Mesodermal cell (in vitro differentiated cells): ENCODE results near the gene LHX2.

ENCODE experiments used
- H3K27ac ChIP-seq: 2 replicates; pipeline ENCODE4 v1.7.0; 2013; ENCODE audit warnings: mild to moderate bottlenecking, low read depth, low read length, moderate library complexity; ENCODE audit not compliant: severe bottlenecking
- H3K36me3 ChIP-seq: 2 replicates; pipeline ENCODE4 v1.7.1; 2013; ENCODE audit warnings: mild to moderate bottlenecking, low read length, moderate library complexity; ENCODE audit not compliant: control insufficient read depth, insufficient read depth
- H3K4me1 ChIP-seq: one replicate; pipeline ENCODE4 v1.7.1; 2013; ENCODE audit warnings: mild to moderate bottlenecking, low read length; ENCODE audit not compliant: insufficient read depth, control insufficient read depth, poor library complexity, severe bottlenecking
- H3K4me3 ChIP-seq: 2 replicates; pipeline ENCODE4 v1.7.0; 2013; ENCODE audit warnings: low read length, control low read depth, mild to moderate bottlenecking; ENCODE audit not compliant: insufficient read depth, poor library complexity, severe bottlenecking; ENCODE audit errors: extremely low read depth
- H3K9me3 ChIP-seq: 2 replicates; pipeline ENCODE4 v1.7.1; 2013; ENCODE audit warnings: mild to moderate bottlenecking, low read length, moderate library complexity; ENCODE audit not compliant: control insufficient read depth
- WGBS, 2 experiments: methylation state at CpG; one replicate each; pipeline ENCODE4 v1.1.5; 2013; ENCODE audit warnings: missing lambda C conversion rate in 2 of 2; ENCODE audit not compliant: insufficient coverage in 2 of 2; 5-methylcytosine and 5-hydroxymethylcytosine counted together

Gene LHX2

DNA sequence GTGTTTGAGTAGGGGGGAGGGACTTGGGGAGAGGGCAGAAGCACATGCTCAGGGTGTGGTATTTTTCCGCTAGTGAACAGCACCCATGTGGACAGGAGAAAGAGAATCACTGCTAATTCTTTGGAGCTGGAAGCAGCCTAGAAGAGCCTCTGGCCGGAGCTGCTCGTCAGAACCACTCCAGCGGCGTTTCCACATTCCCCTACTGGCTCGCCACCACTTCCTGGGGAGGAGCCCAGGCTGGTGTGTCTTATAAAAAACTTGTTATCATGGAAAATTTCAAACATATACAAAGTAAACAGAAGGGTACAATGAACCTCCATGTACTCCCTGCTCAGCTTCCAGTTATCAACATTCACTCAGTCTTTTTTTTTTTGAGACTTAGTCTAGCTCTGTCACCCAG, 26.7 kb downstream of the LHX2 start:
- H3K4me3 ChIP-seq = no peak overlapping the region
- H3K9me3 ChIP-seq = no peaks in the 10 kb centered on the region
- WGBS, 2 experiments = 57 to 78% methylated on average over 1 to 3 of the region's 6 CpGs
- H3K36me3 ChIP-seq = no peaks in the 10 kb centered on the region
- H3K4me1 ChIP-seq = peaks cover 8% of the 10 kb centered on the region
- no peak overlapping the region for H3K27ac ChIP-seq

DNA sequence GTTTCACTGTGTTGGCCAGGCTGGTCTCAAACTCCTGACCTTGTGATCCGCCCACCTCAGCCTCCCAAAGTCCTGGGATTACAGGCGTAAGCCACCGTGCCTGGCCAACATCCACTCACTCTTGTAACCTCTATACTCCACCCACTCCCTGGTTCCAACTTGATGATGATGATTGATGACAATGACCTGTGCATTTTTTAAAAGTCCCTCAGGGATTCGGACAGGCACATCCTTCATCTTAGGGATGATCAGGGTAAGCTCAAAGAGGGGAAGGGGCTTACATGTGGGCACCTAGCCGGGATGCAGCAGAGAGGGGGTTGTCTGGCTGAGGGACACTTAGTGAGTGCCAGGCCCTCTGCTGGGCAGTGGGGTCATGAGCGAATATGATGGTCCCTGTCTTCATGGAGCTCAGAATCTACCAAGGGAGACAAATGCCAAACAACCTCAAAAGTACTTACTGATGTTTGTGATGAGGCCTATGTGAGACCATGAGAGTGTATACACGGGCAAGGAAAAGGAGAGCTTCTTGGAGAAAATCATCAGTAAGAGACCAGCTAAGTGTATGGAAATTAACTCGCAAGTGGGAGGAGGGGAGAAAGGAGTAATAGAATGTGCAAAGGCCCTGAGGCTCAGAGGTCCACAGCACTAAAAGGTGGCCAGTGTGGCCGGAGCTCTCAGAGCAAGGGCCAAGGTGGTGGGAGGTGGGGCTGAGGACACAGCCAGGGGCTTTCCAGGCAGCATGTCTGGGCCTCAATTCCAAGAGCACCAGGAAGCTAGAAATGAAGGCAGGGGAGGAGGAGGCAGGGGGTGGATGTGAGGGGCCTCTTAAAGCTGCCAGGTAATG, 27.4 kb downstream of the LHX2 start:
- Histone ChIP-seq H3K4me3 (no peak overlapping the region), H3K27ac (no peak overlapping the region), H3K4me1 (peaks cover 8% of the 10 kb centered on the region), H3K36me3 (no peaks in the 10 kb centered on the region), H3K9me3 (no peaks in the 10 kb centered on the region)
- 90 to 95% methylated on average over 7 of the region's 9 CpGs for WGBS, 2 experiments

DNA sequence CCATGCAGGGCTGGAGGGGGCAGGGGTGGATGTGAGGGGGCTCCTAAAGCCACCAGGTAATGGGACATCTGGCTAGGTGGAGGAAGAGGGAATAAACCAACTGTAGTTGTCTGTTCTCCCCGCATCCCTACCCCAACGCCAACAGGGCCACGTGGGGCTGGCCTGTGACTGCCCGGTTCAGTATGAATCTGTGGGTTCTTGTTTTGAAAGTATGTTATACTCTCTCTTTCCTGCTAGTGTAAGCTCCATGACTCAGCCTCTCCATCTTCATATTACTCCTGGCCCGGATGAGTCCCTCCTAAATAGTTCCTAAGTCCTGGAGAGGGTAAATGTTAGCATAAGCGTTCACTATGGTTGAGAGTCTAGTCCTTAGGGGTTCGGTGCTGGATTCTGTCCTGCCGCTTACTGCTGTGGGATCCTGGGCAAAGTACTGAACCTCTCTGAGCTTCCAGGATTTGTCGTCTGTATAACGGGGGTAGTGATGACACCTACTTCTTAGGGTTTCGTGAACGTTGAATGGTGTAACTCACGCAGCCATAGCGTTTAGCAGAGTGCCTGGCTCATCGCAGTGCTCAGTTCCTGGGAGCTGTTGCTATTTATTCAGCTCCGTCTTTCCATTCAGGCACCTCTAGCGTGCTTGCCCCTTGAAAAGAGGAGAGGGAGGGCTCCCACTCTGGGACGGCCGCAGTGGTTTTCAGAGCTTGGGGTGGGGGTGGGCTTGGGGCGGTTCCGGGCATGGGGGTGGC, 28.8 kb downstream of the LHX2 start:
- Histone ChIP-seq H3K27ac (no peak overlapping the region), H3K9me3 (no peaks in the 10 kb centered on the region), H3K4me1 (peaks cover 8% of the 10 kb centered on the region), H3K36me3 (no peaks in the 10 kb centered on the region), H3K4me3 (peak overlapping the region; percentile 33)
- 44 to 60% methylated on average over 10 to 15 of the region's 21 CpGs for WGBS, 2 experiments

DNA sequence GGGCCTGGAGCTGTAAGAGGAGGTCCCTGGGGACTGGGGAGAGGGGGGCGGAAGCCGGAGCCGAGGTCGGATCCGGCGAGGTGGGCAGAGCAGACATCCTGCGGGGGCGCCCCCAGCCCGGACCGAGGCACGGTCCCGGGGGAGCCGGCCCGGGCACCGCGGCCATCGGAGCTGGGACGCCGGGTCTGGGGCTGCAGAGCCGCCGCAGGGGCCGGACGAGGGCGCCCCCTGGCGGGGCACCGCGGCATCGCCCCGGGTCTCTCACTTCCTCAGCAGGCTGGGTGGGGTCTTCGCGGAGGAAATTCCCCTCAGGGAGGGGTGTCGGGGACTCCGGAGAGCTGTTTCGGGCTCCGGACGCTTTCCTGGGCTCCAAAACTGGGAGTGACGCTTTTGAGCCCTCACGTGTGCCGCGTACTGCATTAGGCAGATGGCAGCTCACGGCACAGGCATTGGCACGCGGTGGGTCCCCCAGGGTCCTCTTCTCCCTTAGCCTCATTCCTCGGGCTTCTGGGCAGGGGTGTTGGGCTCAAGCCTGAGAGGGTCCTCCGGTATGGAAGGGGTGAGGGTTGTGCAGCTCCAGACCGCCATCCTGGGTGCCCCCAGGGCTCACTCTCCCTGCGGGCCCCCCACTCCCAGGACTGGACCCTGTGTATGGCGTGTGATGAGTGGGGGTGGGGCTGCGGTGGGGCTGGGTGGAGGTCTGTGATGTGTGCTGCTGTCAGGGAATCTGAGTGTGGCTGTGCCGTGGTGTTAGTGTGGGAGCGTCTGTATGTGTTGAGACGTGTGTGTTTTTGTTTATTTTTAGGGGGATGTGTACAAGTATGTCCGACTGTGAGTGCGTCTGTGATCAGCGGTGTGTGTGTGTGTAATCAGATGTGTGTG, 29.6 kb downstream of the LHX2 start:
- no peak overlapping the region for H3K27ac ChIP-seq
- H3K36me3 ChIP-seq = no peaks in the 10 kb centered on the region
- WGBS, 2 experiments = 15 to 19% methylated on average over 42 to 49 of the region's 55 CpGs
- peaks cover 8% of the 10 kb centered on the region for H3K4me1 ChIP-seq
- H3K9me3 ChIP-seq = no peaks in the 10 kb centered on the region
- peak overlapping the region; percentile 33 for H3K4me3 ChIP-seq

DNA sequence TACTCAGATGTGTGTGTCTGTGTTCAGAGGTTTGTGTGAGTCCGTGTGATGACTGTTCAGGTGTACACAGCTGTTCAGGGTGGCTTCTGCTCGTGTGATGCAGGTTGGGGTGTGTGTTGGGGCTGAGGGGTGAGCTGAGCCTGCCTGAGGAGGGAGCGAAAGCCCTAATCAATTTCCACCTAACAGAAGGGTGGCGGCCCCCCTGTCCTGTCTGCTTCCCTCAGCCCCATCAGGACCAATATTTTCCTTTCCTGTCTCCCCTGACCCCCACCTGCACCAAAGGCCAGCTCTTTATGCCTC, 30.2 kb downstream of the LHX2 start:
- Histone ChIP-seq H3K9me3 (no peaks in the 10 kb centered on the region), H3K36me3 (no peaks in the 10 kb centered on the region), H3K4me3 (no peak overlapping the region), H3K27ac (no peak overlapping the region), H3K4me1 (peaks cover 8% of the 10 kb centered on the region)
- 90 to 100% methylated on average over 1 to 2 of the region's 4 CpGs for WGBS, 2 experiments

DNA sequence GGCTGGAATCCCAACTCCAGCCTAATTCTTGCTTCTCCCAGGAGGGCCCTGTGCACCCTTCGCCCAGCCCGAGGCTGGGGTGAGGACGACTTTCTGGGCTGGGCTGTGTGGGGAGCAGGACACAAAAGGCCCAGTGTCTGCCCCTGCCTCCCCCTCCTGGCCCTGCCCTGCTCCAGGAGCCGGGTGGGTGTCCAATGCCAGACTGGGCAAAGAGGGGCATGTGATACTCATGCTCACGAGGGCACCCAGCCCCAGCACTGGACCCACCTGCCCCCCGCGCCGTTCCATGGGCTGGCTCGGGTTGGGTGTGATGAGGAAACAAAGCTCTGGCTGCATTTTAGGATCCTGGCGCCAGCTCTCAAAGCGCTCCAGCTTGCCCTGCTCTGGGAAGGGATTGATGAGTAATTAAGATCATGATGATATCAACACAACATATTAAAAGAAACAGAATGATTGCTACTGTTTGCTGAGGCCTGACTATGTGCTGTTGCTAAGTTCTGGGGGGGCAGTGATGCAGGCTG, 30.7 kb downstream of the LHX2 start:
- H3K36me3 ChIP-seq = no peaks in the 10 kb centered on the region
- WGBS, 2 experiments = 85 to 91% methylated on average over 5 to 7 of the region's 11 CpGs

DNA sequence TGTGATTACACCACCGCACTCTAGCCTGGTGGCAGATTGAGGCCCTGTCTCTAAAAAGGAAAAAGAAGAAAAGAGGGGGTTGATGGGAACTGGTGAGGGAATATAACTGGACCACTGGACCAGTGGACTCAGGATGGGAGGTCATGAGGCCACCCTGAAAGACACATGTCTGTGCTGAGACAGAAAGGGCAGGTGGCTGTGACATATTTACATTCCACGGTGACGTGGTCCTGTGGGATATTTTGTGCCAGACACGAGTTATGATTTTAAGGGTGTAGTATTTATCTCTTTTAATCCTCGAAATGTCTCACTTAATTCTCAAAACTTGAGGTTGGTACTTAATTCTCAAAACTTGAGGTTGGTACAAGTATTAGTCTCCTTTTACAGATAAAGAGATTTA, 32.9 kb downstream of the LHX2 start:
- 96 to 97% methylated on average over 3 to 5 of the region's 5 CpGs for WGBS, 2 experiments
- no peaks in the 10 kb centered on the region for H3K36me3 ChIP-seq
- peaks cover 8% of the 10 kb centered on the region for H3K4me1 ChIP-seq
- no peak overlapping the region for H3K27ac ChIP-seq
- H3K9me3 ChIP-seq = no peaks in the 10 kb centered on the region
- no peak overlapping the region for H3K4me3 ChIP-seq

More for the DNA sequence above, 30.7 kb downstream of the LHX2 start:
- Histone ChIP-seq H3K4me1 (peaks cover 8% of the 10 kb centered on the region), H3K4me3 (no peak overlapping the region), H3K27ac (no peak overlapping the region), H3K9me3 (no peaks in the 10 kb centered on the region)

DNA sequence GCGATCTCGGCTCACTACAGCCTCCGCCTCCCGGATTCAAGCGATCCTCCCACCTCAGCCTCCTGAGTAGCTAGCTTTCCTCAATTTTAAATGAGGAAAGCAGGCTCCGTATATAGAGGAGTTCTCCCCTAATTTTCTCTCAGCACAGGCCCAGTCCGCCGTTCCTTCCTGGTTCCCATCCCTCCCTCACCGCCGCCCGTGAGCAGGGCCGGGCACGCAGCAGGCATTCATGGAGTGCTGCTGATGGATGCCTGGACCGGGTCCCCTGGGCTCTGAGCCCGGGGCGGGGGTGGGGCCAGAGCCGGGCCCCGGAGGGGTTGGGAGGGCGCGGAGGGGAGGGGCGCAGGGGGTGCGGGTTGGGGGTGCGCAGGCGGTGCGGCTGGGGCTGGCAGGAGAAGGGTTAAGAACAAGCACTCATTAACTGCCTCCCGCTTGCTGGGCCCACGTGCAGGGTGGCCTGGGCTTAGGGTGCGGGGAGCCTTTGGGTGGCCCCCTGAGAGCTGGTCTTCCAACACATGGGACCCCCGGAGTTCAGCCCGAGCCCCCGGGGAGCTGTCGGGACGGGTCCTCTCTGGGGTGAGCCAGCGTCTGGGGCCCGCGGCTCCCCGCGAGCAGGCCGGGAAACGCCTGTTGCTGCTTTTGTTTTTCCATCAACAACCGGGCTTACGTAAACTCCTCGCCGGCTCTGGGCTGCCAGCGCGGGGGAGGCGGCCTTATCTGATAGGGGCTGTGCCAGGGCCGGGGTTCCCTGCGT, 33.7 kb downstream of the LHX2 start:
- Histone ChIP-seq H3K27ac (no peak overlapping the region), H3K36me3 (no peaks in the 10 kb centered on the region), H3K4me1 (peaks cover 8% of the 10 kb centered on the region), H3K4me3 (peak overlapping the region; percentile 11), H3K9me3 (no peaks in the 10 kb centered on the region)
- 17 to 20% methylated on average over 34 to 38 of the region's 49 CpGs for WGBS, 2 experiments

DNA sequence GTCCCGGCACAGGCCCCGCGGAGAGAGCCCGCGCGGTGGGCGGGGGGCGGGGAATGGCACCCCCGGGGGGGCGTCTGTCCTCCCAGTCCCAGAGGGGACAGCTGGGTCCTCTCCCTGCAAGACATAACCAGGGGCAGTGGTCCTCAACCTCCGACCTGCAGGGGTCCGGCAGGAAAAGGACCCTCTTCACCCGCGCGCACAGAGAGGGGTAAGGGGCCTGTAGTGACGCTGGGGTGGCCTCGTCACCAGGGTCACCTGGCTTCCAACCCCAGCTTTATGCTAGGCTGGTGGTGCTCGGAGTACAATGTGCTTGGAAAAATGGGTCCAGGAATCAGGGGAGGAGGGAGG, 34.2 kb downstream of the LHX2 start:
- Histone ChIP-seq H3K4me3 (peak overlapping the region; percentile 11), H3K4me1 (peaks cover 5% of the 10 kb centered on the region), H3K36me3 (no peaks in the 10 kb centered on the region), H3K9me3 (no peaks in the 10 kb centered on the region), H3K27ac (no peak overlapping the region)
- WGBS, 2 experiments = 28 to 34% methylated on average over 14 to 16 of the region's 18 CpGs

DNA sequence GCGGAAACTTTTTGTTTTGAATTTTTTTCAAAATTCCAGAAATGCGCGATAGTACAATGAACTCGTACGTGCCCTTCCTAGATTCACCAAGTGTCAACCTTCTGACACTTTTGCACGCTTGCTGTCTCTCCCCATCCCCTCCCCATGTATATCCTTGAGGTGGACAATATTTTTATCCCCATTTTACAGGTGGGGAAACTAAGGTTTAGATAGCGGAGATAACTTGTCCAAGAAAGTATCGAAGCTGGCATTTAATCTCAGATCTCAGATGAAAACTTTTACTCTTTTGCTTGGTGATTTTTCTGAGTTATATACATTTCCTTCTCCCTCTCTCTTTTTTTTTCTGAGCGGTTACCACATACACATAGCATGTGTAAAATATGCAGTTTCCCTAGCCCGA, 34.6 kb downstream of the LHX2 start:
- no peaks in the 10 kb centered on the region for H3K36me3 ChIP-seq
- 94 to 98% methylated on average over 6 of the region's 10 CpGs for WGBS, 2 experiments
- no peak overlapping the region for H3K4me3 ChIP-seq
- peaks cover 4% of the 10 kb centered on the region for H3K4me1 ChIP-seq
- H3K27ac ChIP-seq = no peak overlapping the region
- no peaks in the 10 kb centered on the region for H3K9me3 ChIP-seq
